Ovary (tissue), 3 donors: ENCODE results near the gene ULBP3.

ENCODE experiments used
- EP300 ChIP-seq: sonication (generic); formaldehyde crosslinking; IDR thresholded peaks from one replicate; pipeline ENCODE4 v1.6.1; 2017; ENCODE audit warnings: antibody characterized with exemption
- POLR2A ChIP-seq: fragments of 450-650 bp; IDR thresholded peaks from one replicate; pipeline ENCODE4 v1.6.1; 2017; ENCODE audit warnings: antibody characterized with exemption, mild to moderate bottlenecking, moderate library complexity
- TF ChIP-seq, protein P1 (sequence below), 3 donors: fragments of 450-650 bp in 2 of 3; fragments of 200-600 bp in 1 of 3; IDR thresholded peaks; one replicate each; pipeline versions ENCODE4 v1.5.1 to v1.8.0; 2016 to 2022; ENCODE audit warnings: antibody characterized with exemption in 3 of 3, mild to moderate bottlenecking in 1 of 3
- donor health status: DM: no; HTN: no; CAD: no.

- TF ChIP-seq, protein P1, sequence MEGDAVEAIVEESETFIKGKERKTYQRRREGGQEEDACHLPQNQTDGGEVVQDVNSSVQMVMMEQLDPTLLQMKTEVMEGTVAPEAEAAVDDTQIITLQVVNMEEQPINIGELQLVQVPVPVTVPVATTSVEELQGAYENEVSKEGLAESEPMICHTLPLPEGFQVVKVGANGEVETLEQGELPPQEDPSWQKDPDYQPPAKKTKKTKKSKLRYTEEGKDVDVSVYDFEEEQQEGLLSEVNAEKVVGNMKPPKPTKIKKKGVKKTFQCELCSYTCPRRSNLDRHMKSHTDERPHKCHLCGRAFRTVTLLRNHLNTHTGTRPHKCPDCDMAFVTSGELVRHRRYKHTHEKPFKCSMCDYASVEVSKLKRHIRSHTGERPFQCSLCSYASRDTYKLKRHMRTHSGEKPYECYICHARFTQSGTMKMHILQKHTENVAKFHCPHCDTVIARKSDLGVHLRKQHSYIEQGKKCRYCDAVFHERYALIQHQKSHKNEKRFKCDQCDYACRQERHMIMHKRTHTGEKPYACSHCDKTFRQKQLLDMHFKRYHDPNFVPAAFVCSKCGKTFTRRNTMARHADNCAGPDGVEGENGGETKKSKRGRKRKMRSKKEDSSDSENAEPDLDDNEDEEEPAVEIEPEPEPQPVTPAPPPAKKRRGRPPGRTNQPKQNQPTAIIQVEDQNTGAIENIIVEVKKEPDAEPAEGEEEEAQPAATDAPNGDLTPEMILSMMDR (IDR thresholded peaks at IDR 0.05) = no peak
- TF ChIP-seq POLR2A = no peak
- TF ChIP-seq EP300 = no peak
Measured at GRCh38 chr6:150057501-150057951, 11.4 kb downstream of the ULBP3 start.
